K562 (cell line): ENCODE results near the gene EHBP1L1. TPM values are rescaled to one million over a fixed set of nuclear protein-coding genes. Genes with fewer than 3 reads are reported as not detected.

ENCODE experiments used
- CHCHD3 ChIP-seq: fragments of 250-450 bp; sonication (Bioruptor Pico); IDR thresholded peaks from 2 replicates; pipeline ENCODE4 v2.1.2; 2022; ENCODE audit warnings: mild to moderate bottlenecking
- NFYB ChIP-seq: IDR thresholded peaks from 2 replicates; pipeline ENCODE4 v1.6.1; 2011; ENCODE audit warnings: mild to moderate bottlenecking, moderate library complexity; ENCODE audit not compliant: insufficient read length; ENCODE audit errors: extremely low read depth
- polyA plus RNA-seq, 8 experiments: library from polyadenylated mRNA; depleted of rRNA in 4 of 8; stranded (reverse) in 5 of 8; unstranded in 3 of 8; fragments of >200 nt; fragmentation: Nextera tagmentation in 2 of 8; fragmentation: Illumina TruSeq in 1 of 8; extraction: Ambion mirVana in 2 of 8; extraction: Trizol in 1 of 8; gene quantifications; 2 replicates each; pipeline versions ENCODE4 v1.2.1 to v1.2.3, GENCODE V29; 2011 to 2014; ENCODE audit warnings: inconsistent platforms in 1 of 8, missing spikeins in 1 of 8
- total RNA-seq, 7 experiments: library from RNA; depleted of rRNA in 6 of 7; stranded (reverse); fragments of >200 nt in 6 of 7; fragmentation: Illumina TruSeq in 2 of 7; extraction: Trizol in 2 of 7; gene quantifications; 2 replicates each; pipeline versions ENCODE4 v1.2.1 to v1.2.3, GENCODE V29; 2011 to 2021; ENCODE audit warnings: low replicate concordance in 1 of 7
- TF ChIP-seq, protein P1 (sequence below), 2 experiments: fragments of 450-650 bp; formaldehyde crosslinking in 1 of 2; IDR thresholded peaks; 2 replicates each; pipeline versions ENCODE4 v1.4.0 to v1.6.1; 2014 to 2020; ENCODE audit warnings: mild to moderate bottlenecking in 2 of 2, borderline replicate concordance in 1 of 2, low read depth in 1 of 2
- TF ChIP-seq, protein P2 (sequence below): fragments of 450-650 bp; IDR thresholded peaks from one replicate; pipeline ENCODE4 v1.6.1; 2018; ENCODE audit warnings: mild to moderate bottlenecking, moderate library complexity; ENCODE audit not compliant: partially characterized antibody

The EHBP1L1 gene
- total and polyA plus RNA-seq, 9 of the 15 experiments (the other 6 are each of a cell fraction or from before 2014, with no cell fraction given): 0.03 to 87.1 (median 26.3) TPM

- TF ChIP-seq, protein P1, sequence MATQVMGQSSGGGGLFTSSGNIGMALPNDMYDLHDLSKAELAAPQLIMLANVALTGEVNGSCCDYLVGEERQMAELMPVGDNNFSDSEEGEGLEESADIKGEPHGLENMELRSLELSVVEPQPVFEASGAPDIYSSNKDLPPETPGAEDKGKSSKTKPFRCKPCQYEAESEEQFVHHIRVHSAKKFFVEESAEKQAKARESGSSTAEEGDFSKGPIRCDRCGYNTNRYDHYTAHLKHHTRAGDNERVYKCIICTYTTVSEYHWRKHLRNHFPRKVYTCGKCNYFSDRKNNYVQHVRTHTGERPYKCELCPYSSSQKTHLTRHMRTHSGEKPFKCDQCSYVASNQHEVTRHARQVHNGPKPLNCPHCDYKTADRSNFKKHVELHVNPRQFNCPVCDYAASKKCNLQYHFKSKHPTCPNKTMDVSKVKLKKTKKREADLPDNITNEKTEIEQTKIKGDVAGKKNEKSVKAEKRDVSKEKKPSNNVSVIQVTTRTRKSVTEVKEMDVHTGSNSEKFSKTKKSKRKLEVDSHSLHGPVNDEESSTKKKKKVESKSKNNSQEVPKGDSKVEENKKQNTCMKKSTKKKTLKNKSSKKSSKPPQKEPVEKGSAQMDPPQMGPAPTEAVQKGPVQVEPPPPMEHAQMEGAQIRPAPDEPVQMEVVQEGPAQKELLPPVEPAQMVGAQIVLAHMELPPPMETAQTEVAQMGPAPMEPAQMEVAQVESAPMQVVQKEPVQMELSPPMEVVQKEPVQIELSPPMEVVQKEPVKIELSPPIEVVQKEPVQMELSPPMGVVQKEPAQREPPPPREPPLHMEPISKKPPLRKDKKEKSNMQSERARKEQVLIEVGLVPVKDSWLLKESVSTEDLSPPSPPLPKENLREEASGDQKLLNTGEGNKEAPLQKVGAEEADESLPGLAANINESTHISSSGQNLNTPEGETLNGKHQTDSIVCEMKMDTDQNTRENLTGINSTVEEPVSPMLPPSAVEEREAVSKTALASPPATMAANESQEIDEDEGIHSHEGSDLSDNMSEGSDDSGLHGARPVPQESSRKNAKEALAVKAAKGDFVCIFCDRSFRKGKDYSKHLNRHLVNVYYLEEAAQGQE (IDR thresholded peaks at IDR 0.05; ENCODE audit: borderline replicate concordance): no peak
- TF ChIP-seq, protein P1 (CRISPR knock-in tag; IDR thresholded peaks at IDR 0.05; ENCODE audit: low read depth): no peak
- TF ChIP-seq, protein P2, sequence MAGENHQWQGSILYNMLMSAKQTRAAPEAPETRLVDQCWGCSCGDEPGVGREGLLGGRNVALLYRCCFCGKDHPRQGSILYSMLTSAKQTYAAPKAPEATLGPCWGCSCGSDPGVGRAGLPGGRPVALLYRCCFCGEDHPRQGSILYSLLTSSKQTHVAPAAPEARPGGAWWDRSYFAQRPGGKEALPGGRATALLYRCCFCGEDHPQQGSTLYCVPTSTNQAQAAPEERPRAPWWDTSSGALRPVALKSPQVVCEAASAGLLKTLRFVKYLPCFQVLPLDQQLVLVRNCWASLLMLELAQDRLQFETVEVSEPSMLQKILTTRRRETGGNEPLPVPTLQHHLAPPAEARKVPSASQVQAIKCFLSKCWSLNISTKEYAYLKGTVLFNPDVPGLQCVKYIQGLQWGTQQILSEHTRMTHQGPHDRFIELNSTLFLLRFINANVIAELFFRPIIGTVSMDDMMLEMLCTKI: no peak
- TF ChIP-seq NFYB (no peak), CHCHD3 (CRISPR knock-in tag) (no peak)
Measured at GRCh38 chr11:65585396-65586246, 9.8 kb downstream of the EHBP1L1 start (continued).
